Vagina (tissue), 2 donors: Measurements from ENCODE around the gene TSPO. TPM values are rescaled to one million over a fixed set of nuclear protein-coding genes. Genes with fewer than 3 reads are reported as not detected.

Experiments used
- DNase-seq, 2 donors: peaks; one replicate each; pipeline ENCODE4 v3.0.0-alpha.2; 2017; ENCODE audit errors: extremely low spot score in 2 of 2
- H3K27ac ChIP-seq: fragments of 200-600 bp; sonication (generic); one replicate; pipeline ENCODE4 v1.5.1; 2019
- H3K27me3 ChIP-seq: fragments of 200-600 bp; sonication (generic); one replicate; pipeline ENCODE4 v1.5.1; 2019
- H3K36me3 ChIP-seq, 2 donors: fragments of 200-600 bp; sonication (generic); one replicate each; pipeline ENCODE4 v1.5.1; 2017 to 2019
- H3K4me1 ChIP-seq: fragments of 200-600 bp; sonication (generic); one replicate; pipeline ENCODE4 v1.5.1; 2019
- H3K4me3 ChIP-seq, 2 donors: fragments of 200-600 bp; sonication (generic); 1 replicate in 1 of 2; 2 replicates in 1 of 2; pipeline ENCODE4 v1.5.1; 2016 to 2019
- H3K9me3 ChIP-seq: fragments of 200-600 bp; sonication (generic); one replicate; pipeline ENCODE4 v1.5.1; 2019
- POLR2A ChIP-seq, 2 donors: fragments of 450-650 bp; IDR thresholded peaks; one replicate each; pipeline ENCODE4 v1.6.1; 2017; ENCODE audit warnings: antibody characterized with exemption in 2 of 2, mild to moderate bottlenecking in 2 of 2, moderate library complexity in 2 of 2
- POLR2AphosphoS5 ChIP-seq, 2 donors: sonication (generic); formaldehyde crosslinking; IDR thresholded peaks; one replicate each; pipeline ENCODE4 v1.9.0; 2017; ENCODE audit warnings: antibody characterized with exemption in 2 of 2, mild to moderate bottlenecking in 2 of 2, low read depth in 1 of 2; ENCODE audit not compliant: insufficient read depth in 1 of 2
- intact Hi-C: fragments of 100-400 bp; cut with DNase I; formaldehyde crosslinking; loops from one replicate; pipeline ENCODE4 v1.15.1; 2023
- total RNA-seq: library from RNA; depleted of rRNA; stranded (reverse); fragments of >200 nt; gene quantifications from one replicate; pipeline ENCODE4 v1.2.3, GENCODE V29; 2016
- TF ChIP-seq, protein P1 (sequence below), 3 experiments: fragments of 450-650 bp in 2 of 3; fragments of 200-600 bp in 1 of 3; sonication (generic) in 1 of 3; IDR thresholded peaks; one replicate each; pipeline ENCODE4 v1.5.1; 2017 to 2019; ENCODE audit warnings: antibody characterized with exemption in 3 of 3, mild to moderate bottlenecking in 2 of 3, moderate library complexity in 2 of 3

TSPO gene
- total RNA-seq, 1 donor from 2014 or later = 524 TPM

GRCh38 chr22:43127166-43127908 is 24.0 kb upstream of the TSPO start:
- H3K27me3 ChIP-seq = no peaks in the 10 kb centered on the region
- no peak overlapping the region for H3K4me3 ChIP-seq
- no peak for DNase-seq
- no peak overlapping the region for H3K27ac ChIP-seq
- intact Hi-C loops = no loop called here
- H3K36me3 ChIP-seq = peaks cover 0 to 8% of the 10 kb centered on the region in 2 donors
- peaks cover 14% of the 10 kb centered on the region for H3K4me1 ChIP-seq
- no peaks in the 10 kb centered on the region for H3K9me3 ChIP-seq
- TF ChIP-seq, protein P1, sequence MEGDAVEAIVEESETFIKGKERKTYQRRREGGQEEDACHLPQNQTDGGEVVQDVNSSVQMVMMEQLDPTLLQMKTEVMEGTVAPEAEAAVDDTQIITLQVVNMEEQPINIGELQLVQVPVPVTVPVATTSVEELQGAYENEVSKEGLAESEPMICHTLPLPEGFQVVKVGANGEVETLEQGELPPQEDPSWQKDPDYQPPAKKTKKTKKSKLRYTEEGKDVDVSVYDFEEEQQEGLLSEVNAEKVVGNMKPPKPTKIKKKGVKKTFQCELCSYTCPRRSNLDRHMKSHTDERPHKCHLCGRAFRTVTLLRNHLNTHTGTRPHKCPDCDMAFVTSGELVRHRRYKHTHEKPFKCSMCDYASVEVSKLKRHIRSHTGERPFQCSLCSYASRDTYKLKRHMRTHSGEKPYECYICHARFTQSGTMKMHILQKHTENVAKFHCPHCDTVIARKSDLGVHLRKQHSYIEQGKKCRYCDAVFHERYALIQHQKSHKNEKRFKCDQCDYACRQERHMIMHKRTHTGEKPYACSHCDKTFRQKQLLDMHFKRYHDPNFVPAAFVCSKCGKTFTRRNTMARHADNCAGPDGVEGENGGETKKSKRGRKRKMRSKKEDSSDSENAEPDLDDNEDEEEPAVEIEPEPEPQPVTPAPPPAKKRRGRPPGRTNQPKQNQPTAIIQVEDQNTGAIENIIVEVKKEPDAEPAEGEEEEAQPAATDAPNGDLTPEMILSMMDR (IDR thresholded peaks at IDR 0.05) = no peak
- TF ChIP-seq POLR2AphosphoS5 (IDR thresholded peaks at IDR 0.05; ENCODE audit: insufficient read depth in 1 of 2, low read depth in 1 of 2) = peak in 1 of 2 donors; percentile 36

DNA sequence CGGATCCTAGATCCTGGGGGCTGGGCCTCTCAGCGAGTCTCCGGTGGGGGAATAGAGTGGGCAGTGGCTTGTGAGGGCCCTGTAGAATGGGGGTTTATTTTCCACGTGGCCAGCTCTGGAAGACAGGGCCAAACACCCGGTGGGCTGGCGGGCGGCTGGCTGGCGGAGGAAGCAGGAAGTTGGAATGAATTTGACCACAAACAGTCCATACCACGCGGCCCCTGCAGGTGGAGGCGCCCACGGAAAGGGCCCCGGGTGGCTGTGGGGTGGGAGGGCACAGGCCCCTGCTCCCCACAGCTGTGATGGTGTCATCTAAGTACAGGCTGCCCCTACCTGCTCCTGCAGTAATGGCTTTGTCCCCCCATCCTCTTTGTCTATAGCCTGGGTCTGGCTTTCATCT is 23.2 kb upstream of the TSPO start:
- H3K4me3 ChIP-seq = no peak overlapping the region
- no peaks in the 10 kb centered on the region for H3K9me3 ChIP-seq
- peaks cover 0 to 16% of the 10 kb centered on the region in 2 donors for H3K36me3 ChIP-seq
- peaks cover 14% of the 10 kb centered on the region for H3K4me1 ChIP-seq
- no peak for DNase-seq
- no peak overlapping the region for H3K27ac ChIP-seq
- H3K27me3 ChIP-seq = no peaks in the 10 kb centered on the region
- no peak for TF ChIP-seq POLR2A (IDR thresholded peaks at IDR 0.05)
- TF ChIP-seq, protein P1 (IDR thresholded peaks at IDR 0.05) = no peak
- TF ChIP-seq POLR2AphosphoS5 (IDR thresholded peaks at IDR 0.05; ENCODE audit: insufficient read depth in 1 of 2, low read depth in 1 of 2) = no peak
- intact Hi-C loops = no loop called here

GRCh38 chr22:43128928-43129424 is 22.4 kb upstream of the TSPO start:
- DNase-seq = no peak
- peaks cover 14% of the 10 kb centered on the region for H3K4me1 ChIP-seq
- H3K36me3 ChIP-seq = peaks cover 0 to 22% of the 10 kb centered on the region in 2 donors
- H3K27ac ChIP-seq = no peak overlapping the region
- TF ChIP-seq POLR2A (IDR thresholded peaks at IDR 0.05) (no peak), POLR2AphosphoS5 (IDR thresholded peaks at IDR 0.05; ENCODE audit: insufficient read depth in 1 of 2, low read depth in 1 of 2) (no peak)
- TF ChIP-seq, protein P1 (IDR thresholded peaks at IDR 0.05) = no peak
- no peak overlapping the region for H3K4me3 ChIP-seq
- intact Hi-C loops = no loop called here
- no peaks in the 10 kb centered on the region for H3K27me3 ChIP-seq
- no peaks in the 10 kb centered on the region for H3K9me3 ChIP-seq

GRCh38 chr22:43129426-43130425 is 21.6 kb upstream of the TSPO start:
- Histone ChIP-seq H3K27me3 (no peaks in the 10 kb centered on the region), H3K4me1 (peaks cover 14% of the 10 kb centered on the region), H3K4me3 (no peak overlapping the region), H3K9me3 (no peaks in the 10 kb centered on the region), H3K27ac (no peak overlapping the region), H3K36me3 (peaks cover 0 to 29% of the 10 kb centered on the region in 2 donors)
- TF ChIP-seq, protein P1 (IDR thresholded peaks at IDR 0.05) = no peak
- TF ChIP-seq POLR2AphosphoS5 (IDR thresholded peaks at IDR 0.05; ENCODE audit: insufficient read depth in 1 of 2, low read depth in 1 of 2) (no peak), POLR2A (IDR thresholded peaks at IDR 0.05) (no peak)
- intact Hi-C loops = no loop called here
- no peak for DNase-seq
